Measurements from ENCODE around the gene CMYA5. TPM values are rescaled to one million over a fixed set of nuclear protein-coding genes. Genes with fewer than 3 reads are reported as not detected.

Gene CMYA5
- total and polyA plus RNA-seq, 4 donors: 1.3 to 2.9 (median 2.0) TPM

GRCh38 chr5:79756076-79756475 lies 66.4 kb downstream of the CMYA5 start:
- TF ChIP-seq YY1 (IDR thresholded peaks at IDR 0.05): no peak
- no peak overlapping the region for H3K4me3 ChIP-seq (ENCODE audit: low read depth in 1 of 3, low read length in 3 of 3)
- peak overlapping the region; percentile 52 to 88 for H3K27ac ChIP-seq (ENCODE audit: low read depth in 1 of 2, low read length in 2 of 2)
- H3K9ac ChIP-seq (ENCODE audit: low read depth in 1 of 2, low read length in 2 of 2): no peak overlapping the region
- 61% methylated on average over 4 of the region's 4 CpGs for WGBS
- no peaks in the 10 kb centered on the region for H3K36me3 ChIP-seq (ENCODE audit: control insufficient read depth in 4 of 4, insufficient read depth in 3 of 4, low read depth in 1 of 4, low read length in 3 of 4)
- H3K4me1 ChIP-seq (ENCODE audit: control insufficient read depth in 4 of 4, insufficient read depth in 4 of 4, low read length in 3 of 4): peaks cover 11 to 59% (median 42%) of the 10 kb centered on the region in 4 donors
- no peaks in the 10 kb centered on the region for H3K27me3 ChIP-seq (ENCODE audit: control insufficient read depth in 4 of 4, insufficient read depth in 4 of 4, low read length in 3 of 4)
- H3K9me3 ChIP-seq (ENCODE audit: control insufficient read depth in 4 of 4, low read length in 3 of 4): no peaks in the 10 kb centered on the region
- DNase-seq (ENCODE audit: low spot score): no peak

- Histone ChIP-seq H3K4me1 (ENCODE audit: control insufficient read depth in 4 of 4, insufficient read depth in 4 of 4, low read length in 3 of 4) (peaks cover 9 to 42% (median 31%) of the 10 kb centered on the region in 4 donors), H3K36me3 (ENCODE audit: control insufficient read depth in 4 of 4, insufficient read depth in 3 of 4, low read depth in 1 of 4, low read length in 3 of 4) (no peaks in the 10 kb centered on the region), H3K9me3 (ENCODE audit: control insufficient read depth in 4 of 4, low read length in 3 of 4) (no peaks in the 10 kb centered on the region), H3K4me3 (ENCODE audit: low read depth in 1 of 3, low read length in 3 of 3) (no peak overlapping the region), H3K27me3 (ENCODE audit: control insufficient read depth in 4 of 4, insufficient read depth in 4 of 4, low read length in 3 of 4) (no peaks in the 10 kb centered on the region), H3K9ac (ENCODE audit: low read depth in 1 of 2, low read length in 2 of 2) (no peak overlapping the region), H3K27ac (ENCODE audit: low read depth in 1 of 2, low read length in 2 of 2) (peak overlapping the region; percentile 74 to 80)
- WGBS: 83% methylated on average over 2 of the region's 2 CpGs
- TF ChIP-seq FOXA1 (IDR thresholded peaks at IDR 0.05) (no peak), EGR1 (IDR thresholded peaks at IDR 0.05; ENCODE audit: low read depth in 2 of 2) (no peak), NR2F2 (IDR thresholded peaks at IDR 0.05) (no peak), FOXA2 (IDR thresholded peaks at IDR 0.05) (no peak), RAD21 (IDR thresholded peaks at IDR 0.05) (no peak), HNF4G (IDR thresholded peaks at IDR 0.05) (no peak), TAF1 (conservative IDR thresholded peaks at IDR 0.05) (no peak), RXRA (IDR thresholded peaks at IDR 0.05) (no peak), YY1 (IDR thresholded peaks at IDR 0.05) (no peak)
- TF ChIP-seq, protein P1, sequence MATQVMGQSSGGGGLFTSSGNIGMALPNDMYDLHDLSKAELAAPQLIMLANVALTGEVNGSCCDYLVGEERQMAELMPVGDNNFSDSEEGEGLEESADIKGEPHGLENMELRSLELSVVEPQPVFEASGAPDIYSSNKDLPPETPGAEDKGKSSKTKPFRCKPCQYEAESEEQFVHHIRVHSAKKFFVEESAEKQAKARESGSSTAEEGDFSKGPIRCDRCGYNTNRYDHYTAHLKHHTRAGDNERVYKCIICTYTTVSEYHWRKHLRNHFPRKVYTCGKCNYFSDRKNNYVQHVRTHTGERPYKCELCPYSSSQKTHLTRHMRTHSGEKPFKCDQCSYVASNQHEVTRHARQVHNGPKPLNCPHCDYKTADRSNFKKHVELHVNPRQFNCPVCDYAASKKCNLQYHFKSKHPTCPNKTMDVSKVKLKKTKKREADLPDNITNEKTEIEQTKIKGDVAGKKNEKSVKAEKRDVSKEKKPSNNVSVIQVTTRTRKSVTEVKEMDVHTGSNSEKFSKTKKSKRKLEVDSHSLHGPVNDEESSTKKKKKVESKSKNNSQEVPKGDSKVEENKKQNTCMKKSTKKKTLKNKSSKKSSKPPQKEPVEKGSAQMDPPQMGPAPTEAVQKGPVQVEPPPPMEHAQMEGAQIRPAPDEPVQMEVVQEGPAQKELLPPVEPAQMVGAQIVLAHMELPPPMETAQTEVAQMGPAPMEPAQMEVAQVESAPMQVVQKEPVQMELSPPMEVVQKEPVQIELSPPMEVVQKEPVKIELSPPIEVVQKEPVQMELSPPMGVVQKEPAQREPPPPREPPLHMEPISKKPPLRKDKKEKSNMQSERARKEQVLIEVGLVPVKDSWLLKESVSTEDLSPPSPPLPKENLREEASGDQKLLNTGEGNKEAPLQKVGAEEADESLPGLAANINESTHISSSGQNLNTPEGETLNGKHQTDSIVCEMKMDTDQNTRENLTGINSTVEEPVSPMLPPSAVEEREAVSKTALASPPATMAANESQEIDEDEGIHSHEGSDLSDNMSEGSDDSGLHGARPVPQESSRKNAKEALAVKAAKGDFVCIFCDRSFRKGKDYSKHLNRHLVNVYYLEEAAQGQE (IDR thresholded peaks at IDR 0.05): no peak
- TF ChIP-seq, protein P2, sequence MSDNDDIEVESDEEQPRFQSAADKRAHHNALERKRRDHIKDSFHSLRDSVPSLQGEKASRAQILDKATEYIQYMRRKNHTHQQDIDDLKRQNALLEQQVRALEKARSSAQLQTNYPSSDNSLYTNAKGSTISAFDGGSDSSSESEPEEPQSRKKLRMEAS (IDR thresholded peaks at IDR 0.05): no peak
- no peak for DNase-seq (ENCODE audit: low spot score)
Measured at GRCh38 chr5:79759436-79759835, 69.8 kb downstream of the CMYA5 start.

DNA sequence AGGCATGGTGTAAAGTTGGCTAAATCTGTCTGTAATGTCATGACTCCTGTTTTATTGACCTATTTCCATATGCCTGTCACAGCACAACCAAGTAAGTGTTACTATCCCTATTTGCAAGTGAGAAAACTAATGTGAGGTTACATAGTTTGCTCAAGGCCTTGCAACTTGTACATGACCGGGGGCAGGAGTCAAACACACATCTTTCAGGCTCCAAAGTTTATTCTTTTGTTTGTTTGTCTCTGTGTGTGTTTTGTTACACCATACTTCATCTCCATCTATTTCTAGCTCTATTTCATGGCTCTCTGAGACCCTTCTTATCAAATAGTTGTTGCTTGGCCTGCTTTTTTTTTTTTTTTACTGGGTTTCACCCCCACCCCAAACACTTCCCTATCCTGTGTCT lies 70.2 kb downstream of the CMYA5 start:
- no peaks in the 10 kb centered on the region for H3K27me3 ChIP-seq (ENCODE audit: control insufficient read depth in 4 of 4, insufficient read depth in 4 of 4, low read length in 3 of 4)
- H3K27ac ChIP-seq (ENCODE audit: low read depth in 1 of 2, low read length in 2 of 2): peak overlapping the region; percentile 18 to 74
- H3K36me3 ChIP-seq (ENCODE audit: control insufficient read depth in 4 of 4, insufficient read depth in 3 of 4, low read depth in 1 of 4, low read length in 3 of 4): no peaks in the 10 kb centered on the region
- H3K9ac ChIP-seq (ENCODE audit: low read depth in 1 of 2, low read length in 2 of 2): no peak overlapping the region
- no peaks in the 10 kb centered on the region for H3K9me3 ChIP-seq (ENCODE audit: control insufficient read depth in 4 of 4, low read length in 3 of 4)
- no peak overlapping the region for H3K4me3 ChIP-seq (ENCODE audit: low read depth in 1 of 3, low read length in 3 of 3)
- no peak for DNase-seq (ENCODE audit: low spot score)
- 39% methylated on average over 1 of the region's 1 CpG for WGBS
- H3K4me1 ChIP-seq (ENCODE audit: control insufficient read depth in 4 of 4, insufficient read depth in 4 of 4, low read length in 3 of 4): peaks cover 9 to 42% (median 30%) of the 10 kb centered on the region in 4 donors
- TF ChIP-seq, protein P1 (IDR thresholded peaks at IDR 0.05): peak; percentile 63
- TF ChIP-seq, protein P2 (IDR thresholded peaks at IDR 0.05): peak; percentile 20
- TF ChIP-seq HNF4G (IDR thresholded peaks at IDR 0.05) (peak; percentile 82), RAD21 (IDR thresholded peaks at IDR 0.05) (peak; percentile 29 to 51), EGR1 (IDR thresholded peaks at IDR 0.05; ENCODE audit: low read depth in 2 of 2) (no peak), ATF3 (IDR thresholded peaks at IDR 0.05) (peak; percentile 44), GABPA (IDR thresholded peaks at IDR 0.05 in 1 of 2, conservative IDR thresholded peaks at IDR 0.05 in 1 of 2) (no peak), JUND (IDR thresholded peaks at IDR 0.05) (peak; percentile 48 to 67), CTCF (IDR thresholded peaks at IDR 0.05; ENCODE audit: low read depth, low read length, missing input control) (no peak), SP1 (IDR thresholded peaks at IDR 0.05) (peak; percentile 95)
